ENCODE data around the gene SERPINA5.

Gene SERPINA5

DNA sequence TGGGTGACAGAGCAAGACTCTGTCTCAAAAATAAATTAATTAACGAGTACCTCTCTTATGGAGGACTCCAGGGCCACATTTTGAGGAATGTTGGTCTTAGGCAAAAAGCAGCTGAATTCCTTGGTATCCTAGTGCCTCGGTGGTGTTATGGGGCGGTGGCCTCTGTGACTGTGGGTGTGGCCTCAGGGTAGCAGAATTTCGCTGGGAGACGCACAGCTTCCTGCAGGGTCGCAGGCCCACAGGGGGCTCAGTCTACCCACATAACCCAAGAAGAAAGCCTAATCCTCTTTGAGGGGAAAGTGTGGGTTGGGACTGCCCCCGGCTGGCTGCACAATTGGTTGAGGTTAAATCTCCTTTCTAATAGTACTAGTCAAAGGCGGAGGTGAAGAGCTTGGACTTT, 31.2 kb upstream of the SERPINA5 start:
- DNase-seq (ENCODE audit: low spot score) = no peak

DNA sequence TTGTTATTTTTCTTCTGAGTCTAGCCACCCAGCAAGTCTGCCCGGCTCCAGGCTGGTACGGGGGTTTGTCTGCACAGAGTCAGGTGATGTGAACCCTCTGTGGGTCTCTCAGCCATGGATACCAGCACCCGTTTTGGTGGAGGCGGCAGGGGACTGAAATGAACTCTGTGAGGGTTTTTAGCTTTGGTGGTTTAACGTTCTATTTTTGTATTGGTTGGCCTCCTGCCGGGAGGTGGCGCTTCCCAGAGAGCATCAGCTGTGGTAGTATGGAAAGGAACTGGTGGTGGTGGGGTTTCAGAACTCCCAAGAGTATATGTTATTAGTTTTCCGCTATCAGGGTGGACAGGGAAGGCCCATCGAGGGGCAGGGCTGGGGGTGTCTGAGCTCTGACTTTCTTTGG, 25.2 kb upstream of the SERPINA5 start:
- DNase-seq (ENCODE audit: low spot score) = no peak

DNA sequence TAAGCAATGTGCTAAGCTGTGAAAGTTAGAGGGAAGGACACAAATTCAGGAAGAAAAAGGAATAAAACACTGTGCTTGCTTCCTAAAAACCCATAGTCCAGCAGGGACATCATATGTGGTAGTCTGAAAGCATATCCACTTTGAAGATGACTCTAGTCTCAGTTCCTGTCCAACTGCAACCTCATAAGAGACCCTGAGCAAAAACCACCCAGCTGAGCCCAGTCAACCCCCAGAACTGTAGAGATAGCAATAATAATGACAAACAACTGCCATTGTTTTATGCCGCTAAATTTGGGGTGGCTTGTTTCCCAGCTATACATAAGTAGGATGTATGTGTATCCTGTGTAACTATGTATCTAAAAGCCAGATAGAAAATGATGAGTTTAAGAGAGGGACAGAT, 23.9 kb upstream of the SERPINA5 start:
- no peak for DNase-seq (ENCODE audit: low spot score)

DNA sequence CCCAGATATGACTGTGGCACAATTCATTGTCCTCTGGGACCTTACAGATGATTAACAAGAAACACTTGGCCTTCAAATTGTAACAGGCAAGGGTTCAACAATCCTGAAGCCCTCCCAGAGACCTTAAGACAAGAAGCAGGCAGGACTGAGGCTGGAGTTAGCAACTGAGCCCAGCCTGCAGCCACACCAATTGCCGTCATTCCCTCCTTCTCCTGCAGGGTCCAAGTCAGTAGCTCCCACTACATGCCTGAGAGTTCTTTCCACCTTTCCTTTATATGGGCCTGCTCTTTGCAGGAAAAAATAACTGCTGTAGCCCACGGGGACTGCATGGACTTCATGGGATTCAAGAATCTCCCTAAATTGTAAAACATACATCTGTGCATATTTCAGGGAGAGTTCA, 22.4 kb upstream of the SERPINA5 start:
- no peak for DNase-seq (ENCODE audit: low spot score)

DNA sequence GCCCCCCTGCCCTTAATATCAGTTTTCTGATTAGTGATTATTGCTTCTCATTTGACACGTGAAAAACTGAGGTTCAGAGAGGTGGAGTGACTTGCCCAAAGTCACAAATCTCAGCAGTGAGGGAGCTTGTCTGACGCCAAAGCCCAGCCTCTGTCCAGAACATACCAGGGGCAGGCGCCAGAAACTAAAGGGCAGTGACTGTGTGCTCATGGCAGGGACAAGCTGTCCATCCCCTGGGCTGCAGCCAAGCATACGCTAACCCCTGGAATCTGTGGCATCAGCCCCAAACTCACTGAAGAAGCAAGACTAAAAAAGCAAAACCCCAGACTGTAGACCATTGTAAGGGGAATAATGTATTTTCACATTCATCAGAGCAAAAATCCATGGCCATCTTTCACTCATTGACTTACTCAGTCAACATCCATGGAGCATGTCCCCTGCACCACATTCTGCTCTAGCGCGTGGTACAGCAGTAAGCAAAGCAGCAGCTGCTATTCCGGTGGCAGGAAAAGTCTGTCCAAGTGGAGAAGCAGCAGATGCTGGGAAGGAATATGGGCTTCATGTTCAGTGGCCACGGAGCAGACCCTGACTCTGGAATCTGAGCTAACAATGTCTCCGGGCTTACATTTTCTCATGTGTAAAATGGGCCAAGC, 21.5 kb upstream of the SERPINA5 start:
- DNase-seq (ENCODE audit: low spot score) = no peak

DNA sequence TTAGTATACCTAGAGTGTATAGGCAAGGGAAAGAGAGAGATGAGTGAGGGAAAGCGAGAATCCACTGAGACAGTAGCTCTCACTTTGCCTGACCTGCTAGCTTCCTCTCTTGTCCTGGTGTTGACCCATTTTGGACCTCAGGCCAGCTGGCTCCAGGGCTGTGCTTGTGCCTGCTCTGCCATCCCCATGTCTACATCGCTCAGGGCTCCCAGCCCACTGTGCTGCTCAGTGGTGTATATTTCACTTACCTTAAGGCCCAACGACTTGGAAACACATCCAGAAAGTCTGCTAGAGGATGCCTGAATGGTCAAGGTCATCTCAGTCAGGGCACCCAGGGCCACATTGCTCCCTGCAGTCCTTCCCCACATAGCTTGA, 20.9 kb upstream of the SERPINA5 start:
- no peak for DNase-seq (ENCODE audit: low spot score)

DNA sequence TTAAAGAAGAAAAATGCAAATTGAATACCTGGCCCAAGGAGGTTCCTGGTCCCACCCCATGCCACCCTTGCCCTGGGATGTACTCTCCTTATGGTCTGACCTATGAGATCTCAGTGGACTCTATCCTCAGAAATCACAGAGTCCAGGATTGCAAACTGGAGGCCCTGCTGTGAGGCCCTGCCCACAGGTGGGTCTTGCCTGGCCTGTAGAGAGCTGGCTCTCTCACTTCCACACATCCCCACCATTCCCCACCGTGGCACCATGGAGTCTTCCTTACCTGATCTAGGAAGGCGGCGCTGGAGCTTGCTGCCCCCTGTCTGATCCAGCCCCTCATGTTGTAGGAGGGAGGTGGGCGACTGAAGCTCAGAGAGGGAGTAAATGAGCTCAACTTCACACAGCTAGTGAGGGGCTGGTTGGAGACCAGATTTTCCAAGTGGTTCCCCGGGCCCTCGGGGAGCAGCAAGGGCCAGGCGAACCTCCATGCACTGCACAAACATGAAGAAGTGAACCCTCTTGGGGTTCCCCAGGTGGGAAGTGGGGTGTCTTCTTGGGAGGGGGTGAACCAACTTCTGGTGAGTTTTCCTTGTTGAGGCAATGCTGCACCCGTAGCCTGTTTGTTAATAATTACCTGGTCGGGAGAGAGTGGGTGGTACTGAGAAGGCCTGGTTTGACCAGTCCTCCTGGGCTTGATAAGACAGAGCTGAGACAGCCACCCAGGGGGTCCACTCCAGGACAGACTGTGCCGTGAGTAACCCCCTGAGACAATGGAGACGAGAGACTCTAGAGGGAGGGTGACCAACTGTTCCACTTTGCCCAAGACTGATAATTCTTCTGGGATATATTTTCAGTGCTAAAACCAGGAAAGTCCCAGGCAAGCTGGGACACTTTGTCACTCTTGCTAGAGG, 20.2 kb upstream of the SERPINA5 start, which contains the start of gene SERPINA4:
SERPINA4 (plus strand) TSS at position 692 of the 905 bp plus-strand sequence. CDS start 2,041 bp downstream, outside the sequence.
- DNase-seq (ENCODE audit: low spot score) = no peak

DNA sequence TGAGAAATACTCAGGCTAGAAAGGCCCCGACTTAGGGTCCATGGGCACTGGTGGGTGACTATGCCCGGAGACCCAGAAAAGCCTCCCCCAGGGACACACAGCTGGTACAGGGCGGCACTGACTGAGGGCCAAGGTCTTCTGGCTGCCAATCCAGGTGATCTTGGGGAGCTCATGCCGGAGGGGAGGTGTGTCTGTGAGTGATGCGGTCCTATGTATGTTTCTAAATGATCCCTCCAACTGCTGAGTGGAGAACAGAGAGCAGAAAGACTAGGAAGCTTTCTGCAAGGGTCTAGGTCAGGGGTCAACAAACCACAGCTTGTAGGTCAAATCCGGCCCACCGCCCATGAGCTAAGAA, 19.6 kb upstream of the SERPINA5 start:
- DNase-seq (ENCODE audit: low spot score) = no peak

DNA sequence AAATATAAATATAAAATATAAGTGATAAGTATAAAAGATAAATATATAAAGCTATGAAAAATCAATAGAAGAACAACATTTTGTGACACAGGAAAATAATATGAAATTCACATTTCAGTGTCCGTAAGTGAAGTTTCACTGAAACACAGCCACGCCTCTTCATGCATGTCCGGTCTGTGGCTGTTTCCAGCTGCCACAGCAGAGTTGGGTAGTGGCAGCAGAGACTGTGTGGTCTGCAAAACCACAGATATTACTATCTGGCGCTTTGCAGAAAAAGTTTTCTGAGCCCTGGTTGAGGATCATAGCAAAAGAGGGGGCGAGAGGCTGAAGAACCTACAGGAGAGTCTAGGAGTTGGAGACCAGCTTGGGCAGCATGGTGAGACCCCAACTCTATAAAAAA, 19.2 kb upstream of the SERPINA5 start:
- no peak for DNase-seq (ENCODE audit: low spot score)

DNA sequence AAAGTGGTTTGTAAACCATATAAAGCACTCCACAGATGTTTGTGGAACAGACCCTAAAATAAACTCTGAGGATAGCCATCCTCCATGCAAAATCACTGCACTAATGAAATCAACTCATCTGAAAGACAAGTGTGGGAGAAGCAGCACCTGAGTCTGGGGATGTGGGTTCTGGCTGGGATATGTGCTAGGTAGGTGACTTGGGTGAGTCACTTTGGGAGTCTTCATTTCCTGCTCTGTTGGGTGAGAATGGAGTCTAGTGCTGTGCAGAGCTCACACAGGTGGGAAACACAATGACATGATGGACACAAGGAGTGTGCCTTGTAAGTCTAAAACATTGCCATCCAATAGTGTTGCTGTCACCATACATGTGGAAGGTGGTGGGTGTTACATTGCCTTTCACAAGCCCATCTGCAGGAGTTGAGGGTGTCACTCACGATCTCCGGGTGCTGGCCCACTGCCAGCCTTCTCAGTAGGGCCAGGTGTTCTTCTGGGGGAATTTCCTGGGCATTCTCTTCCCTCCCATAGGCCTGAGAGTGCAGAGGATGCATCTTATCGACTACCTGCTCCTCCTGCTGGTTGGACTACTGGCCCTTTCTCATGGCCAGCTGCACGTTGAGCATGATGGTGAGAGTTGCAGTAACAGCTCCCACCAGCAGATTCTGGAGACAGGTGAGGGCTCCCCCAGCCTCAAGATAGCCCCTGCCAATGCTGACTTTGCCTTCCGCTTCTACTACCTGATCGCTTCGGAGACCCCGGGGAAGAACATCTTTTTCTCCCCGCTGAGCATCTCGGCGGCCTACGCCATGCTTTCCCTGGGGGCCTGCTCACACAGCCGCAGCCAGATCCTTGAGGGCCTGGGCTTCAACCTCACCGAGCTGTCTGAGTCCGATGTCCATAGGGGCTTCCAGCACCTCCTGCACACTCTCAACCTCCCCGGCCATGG, 18.0 kb upstream of the SERPINA5 start:
- no peak for DNase-seq (ENCODE audit: low spot score)

DNA sequence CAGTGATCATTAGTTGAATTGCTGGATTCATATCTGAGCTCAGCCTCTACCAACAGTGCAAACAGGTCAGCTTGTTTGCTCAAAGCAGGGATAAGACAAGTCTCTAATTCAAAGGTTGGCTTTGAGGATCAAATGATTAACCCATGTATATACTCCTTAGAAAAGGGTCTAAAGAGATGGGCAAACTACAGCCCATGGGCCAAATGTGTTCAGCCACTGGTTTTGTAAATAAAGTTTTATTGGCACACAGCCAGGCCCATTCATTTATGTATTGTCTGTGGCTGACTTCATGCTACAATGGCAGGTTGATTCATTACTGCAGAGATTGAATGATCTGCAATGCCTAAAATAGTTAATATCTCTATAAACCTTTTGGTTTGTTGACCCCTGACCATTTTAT, 16.8 kb upstream of the SERPINA5 start:
- DNase-seq (ENCODE audit: low spot score) = no peak

DNA sequence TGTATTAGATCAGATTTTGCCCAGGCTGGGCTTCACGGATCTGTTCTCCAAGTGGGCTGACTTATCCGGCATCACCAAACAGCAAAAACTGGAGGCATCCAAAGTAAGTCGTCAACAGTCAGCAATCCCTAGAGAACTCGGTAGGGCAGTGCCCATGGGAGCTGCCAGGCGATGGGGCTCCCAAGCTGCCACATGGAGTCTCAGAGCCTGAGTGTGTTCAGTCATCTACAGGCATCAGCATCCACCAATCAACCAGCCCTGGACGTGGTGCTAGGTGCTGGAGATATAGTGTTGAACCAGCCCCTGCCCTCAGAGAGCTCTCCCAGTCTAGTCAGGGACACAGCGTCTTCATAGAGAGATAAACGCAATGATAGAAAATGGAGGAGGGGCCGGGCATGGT, 13.0 kb upstream of the SERPINA5 start:
- no peak for DNase-seq (ENCODE audit: low spot score)

DNA sequence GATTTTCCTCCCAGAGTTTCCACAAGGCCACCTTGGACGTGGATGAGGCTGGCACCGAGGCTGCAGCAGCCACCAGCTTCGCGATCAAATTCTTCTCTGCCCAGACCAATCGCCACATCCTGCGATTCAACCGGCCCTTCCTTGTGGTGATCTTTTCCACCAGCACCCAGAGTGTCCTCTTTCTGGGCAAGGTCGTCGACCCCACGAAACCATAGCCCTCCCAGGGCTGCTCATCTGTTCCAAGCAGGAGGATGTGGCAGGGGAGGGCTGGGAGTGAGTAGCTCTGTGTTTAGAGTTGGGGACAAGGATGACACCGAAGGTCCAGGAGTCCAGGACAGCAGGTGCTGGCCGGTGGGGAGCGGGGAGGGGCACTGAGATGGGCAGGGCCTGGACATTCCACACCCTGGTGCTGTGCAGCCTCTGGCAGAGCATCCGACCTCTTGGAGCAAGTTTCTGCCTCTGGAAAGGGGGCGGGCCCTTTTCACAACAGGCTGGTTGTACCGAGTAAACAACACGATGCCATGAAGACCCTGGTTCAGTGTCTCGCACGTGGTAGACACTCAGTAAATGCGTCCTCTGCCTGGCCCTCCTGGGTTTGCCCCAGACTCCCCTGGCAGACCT, 11.7 kb upstream of the SERPINA5 start:
- no peak for DNase-seq (ENCODE audit: low spot score)

DNA sequence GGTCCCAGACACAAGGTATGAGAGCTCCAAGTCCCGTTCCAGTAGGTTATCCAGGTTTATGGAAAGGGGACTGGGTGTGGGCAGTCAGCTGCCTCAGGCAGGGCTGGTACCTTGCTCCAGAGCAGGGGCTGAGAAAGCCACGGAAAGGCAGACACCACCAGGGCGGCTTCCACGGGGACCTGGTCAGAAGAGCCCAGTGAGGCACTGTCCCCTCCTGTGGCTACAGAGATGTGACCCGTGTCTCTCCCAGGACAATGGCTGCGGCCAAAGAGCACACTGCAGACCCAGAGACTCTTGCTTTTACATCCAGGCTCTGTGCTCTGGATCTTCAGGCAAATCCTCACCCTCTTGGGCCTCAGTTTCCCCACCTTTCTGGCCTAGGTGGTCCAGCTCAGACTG, 11.2 kb upstream of the SERPINA5 start:
- DNase-seq (ENCODE audit: low spot score) = no peak

DNA sequence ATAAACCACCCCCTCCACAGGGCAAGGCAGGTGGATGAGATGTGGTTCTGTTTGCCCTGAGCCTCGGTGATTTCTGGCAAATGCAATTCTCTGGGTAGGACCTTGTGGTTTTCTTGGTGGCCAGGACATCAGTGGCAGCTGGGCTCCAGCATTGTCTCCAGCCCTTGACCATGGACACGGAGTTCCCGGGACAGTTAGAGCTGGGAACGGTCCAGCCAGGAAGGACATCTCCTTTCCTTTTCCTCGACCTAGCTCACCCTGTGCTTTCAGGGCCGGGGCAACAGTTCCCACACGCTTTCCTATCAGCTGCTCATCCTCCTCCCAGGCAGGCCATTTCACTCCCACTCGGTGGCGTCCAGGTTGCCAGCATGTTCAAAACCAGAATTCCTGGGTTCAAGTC, 10.8 kb upstream of the SERPINA5 start:
- no peak for DNase-seq (ENCODE audit: low spot score)

DNA sequence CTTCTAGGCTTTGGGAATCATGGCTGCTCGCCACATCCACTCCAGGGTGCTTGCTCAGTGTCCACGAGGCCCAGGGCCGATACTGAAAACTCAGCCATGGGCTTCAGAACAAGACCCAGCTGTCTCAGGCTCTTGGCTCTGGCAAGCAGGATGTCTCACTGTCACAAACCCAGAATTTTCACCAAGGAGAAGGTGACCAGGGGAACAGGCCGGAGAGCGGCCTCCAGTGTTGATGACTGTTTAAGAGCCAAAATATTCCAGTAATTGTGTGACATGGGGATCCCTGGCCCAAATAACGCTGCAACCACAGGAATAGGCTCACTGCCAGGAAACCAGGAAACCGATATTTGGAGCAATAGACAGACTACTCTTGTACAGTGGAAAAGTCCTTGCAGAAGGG, 9.8 kb upstream of the SERPINA5 start:
- DNase-seq (ENCODE audit: low spot score) = no peak

DNA sequence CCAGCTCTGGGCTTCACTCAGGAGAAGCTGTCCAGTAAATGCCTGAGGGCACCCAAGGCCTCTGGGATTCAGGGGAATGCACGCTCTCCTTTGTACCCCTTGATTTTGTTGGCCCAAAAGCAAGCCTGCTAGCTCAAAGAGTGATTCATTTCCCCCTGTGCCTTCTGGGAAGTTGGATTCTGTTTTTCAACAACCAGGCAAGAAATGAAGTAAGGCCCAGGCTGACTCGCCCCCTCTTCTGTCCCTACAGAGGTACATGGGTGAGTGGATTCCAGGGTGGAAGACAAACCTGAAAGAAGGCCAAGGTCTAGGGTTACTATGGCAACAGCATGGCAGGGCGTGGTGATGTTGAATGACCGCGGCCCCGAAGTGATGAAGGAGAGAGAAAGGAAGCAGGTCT, 9.3 kb upstream of the SERPINA5 start:
- DNase-seq (ENCODE audit: low spot score) = no peak

DNA sequence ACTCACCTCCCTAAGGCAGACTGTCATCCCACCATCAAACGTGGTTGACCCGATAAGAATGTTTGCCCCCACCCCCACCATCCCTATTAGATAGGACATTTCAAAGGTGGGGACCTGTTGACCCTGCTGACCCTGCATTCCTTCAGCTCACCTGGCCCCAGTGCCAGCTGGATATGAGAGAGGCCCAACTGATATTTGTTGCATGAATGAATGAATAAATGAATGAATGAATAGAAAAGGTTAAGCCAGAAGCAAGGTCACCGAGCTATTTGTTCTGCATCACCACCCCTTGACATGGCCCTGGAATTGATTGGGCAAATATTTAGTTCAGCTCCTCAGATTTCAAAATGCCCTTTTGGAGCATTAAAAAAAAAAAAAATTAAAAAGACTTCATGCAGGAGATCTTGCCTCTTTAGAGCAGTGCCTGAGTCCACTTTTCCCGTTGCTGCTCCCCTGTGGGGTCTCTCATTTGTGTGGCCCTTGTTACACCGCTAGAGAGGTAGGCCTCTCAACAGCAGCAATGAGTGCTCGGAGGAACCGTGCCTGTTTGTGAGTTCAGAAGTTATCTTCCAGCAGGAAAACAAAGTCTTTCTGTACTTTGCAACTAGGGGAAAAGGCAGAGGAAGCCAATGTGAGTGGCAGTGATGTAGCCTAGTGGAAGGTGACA, 8.5 kb upstream of the SERPINA5 start:
- DNase-seq (ENCODE audit: low spot score) = no peak

DNA sequence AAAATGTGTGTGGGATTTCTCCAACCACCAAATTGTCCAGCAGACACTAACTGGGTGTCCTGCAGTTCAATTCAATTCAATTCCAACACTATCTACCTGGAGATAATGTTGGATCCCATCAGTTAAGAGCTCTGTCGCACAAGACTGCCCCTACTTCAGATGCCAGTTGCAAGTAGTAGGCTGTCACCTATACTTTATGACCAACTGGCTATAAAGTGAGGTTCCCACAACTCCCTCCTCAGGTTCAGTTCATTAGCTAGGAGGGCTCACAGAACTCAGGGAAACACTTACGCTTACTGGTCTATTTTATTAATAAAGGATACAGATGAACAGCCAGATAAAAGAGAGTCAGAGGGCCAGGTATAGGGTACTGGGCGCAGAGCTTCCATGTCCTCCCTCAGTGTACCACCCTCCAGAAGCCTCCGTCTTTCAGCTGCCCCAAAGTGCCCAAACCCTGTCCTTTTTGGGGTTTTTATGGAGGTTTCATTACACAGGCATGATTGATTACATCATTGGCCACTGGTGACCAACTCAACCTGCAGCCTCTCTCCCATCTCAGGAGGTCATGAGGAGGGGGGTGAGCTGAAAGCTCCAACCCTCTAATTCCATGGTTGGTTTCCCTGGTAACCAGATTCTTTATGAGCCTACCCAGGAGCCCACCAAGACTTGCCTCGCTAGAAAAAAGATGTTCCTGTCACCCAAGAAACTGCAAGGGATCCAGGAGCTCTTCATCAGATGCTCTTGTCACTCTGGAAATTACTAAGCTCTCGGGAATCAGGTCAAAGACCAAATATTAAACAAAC, 7.5 kb upstream of the SERPINA5 start:
- DNase-seq (ENCODE audit: low spot score) = no peak

DNA sequence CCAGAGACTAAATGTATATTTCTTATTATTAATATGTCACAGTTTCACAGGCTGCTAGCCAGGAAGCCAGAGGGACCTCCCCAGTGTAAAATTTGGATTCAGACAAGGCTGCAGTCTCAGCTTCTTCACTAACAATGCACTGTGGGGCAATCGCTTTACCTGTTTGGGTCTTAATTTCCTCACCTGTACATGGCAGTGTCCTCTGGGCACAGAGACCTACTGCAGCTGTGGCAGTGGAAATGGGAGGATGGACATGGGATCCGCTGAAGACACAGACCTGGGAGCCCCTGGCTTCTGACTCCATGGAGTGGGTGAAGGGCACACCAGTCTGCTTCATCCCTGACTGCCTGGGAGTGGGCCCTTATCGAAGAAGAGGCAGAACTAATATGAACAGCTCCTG, 6.9 kb upstream of the SERPINA5 start:
- DNase-seq (ENCODE audit: low spot score) = no peak
